ENCODE measurements around the gene EMC9.

The EMC9 gene

GRCh38 chr14:24149302-24149969 lies 8.0 kb upstream of the EMC9 start:
- DNase-seq (ENCODE audit: low read depth, low spot score): no peak

- no peak for DNase-seq (ENCODE audit: low read depth, low spot score)
Observed at GRCh38 chr14:24147761-24148428, 6.5 kb upstream of the EMC9 start.

- peak; percentile 99 for DNase-seq (ENCODE audit: low read depth, low spot score)
Observed at GRCh38 chr14:24146978-24147760, 5.8 kb upstream of the EMC9 start, which contains the start of gene RNF31. Gene RNF31 (plus strand): TSS chr14:24147498. CDS start chr14:24147699, 201 bp downstream.

- DNase-seq (ENCODE audit: low read depth, low spot score): peak; percentile 98
Observed at GRCh38 chr14:24146453-24146977, 5.1 kb upstream of the EMC9 start, which contains the start of gene PSME2. Gene PSME2 (minus strand): TSS chr14:24146610. CDS start chr14:24146581, 29 bp downstream.

- peak; percentile 68 for DNase-seq (ENCODE audit: low read depth, low spot score)
Observed at GRCh38 chr14:24145690-24146452, 4.5 kb upstream of the EMC9 start.

- DNase-seq (ENCODE audit: low read depth, low spot score): no peak
Observed at GRCh38 chr14:24145219-24145618, 3.8 kb upstream of the EMC9 start.

- DNase-seq (ENCODE audit: low read depth, low spot score): no peak
Observed at GRCh38 chr14:24144451-24144850, 3.1 kb upstream of the EMC9 start.

GRCh38 chr14:24143511-24143910 lies 2.1 kb upstream of the EMC9 start:
- DNase-seq (ENCODE audit: low read depth, low spot score): no peak

GRCh38 chr14:24139272-24139934 lies 2.0 kb downstream of the EMC9 start:
- no peak for DNase-seq (ENCODE audit: low read depth, low spot score)

GRCh38 chr14:24138396-24139271 lies 2.8 kb downstream of the EMC9 start:
- no peak for DNase-seq (ENCODE audit: low read depth, low spot score)

GRCh38 chr14:24137529-24138395 lies 3.6 kb downstream of the EMC9 start:
- no peak for DNase-seq (ENCODE audit: low read depth, low spot score)

- no peak for DNase-seq (ENCODE audit: low read depth, low spot score)
Observed at GRCh38 chr14:24136684-24137528, 4.5 kb downstream of the EMC9 start.

GRCh38 chr14:24135834-24136683 lies 5.3 kb downstream of the EMC9 start, which contains the start of gene PSME1:
Gene PSME1 (plus strand): TSS chr14:24136194. CDS start chr14:24136263, 69 bp downstream.
- peak; percentile 84 for DNase-seq (ENCODE audit: low read depth, low spot score)

- no peak for DNase-seq (ENCODE audit: low read depth, low spot score)
Observed at GRCh38 chr14:24135584-24135833, 5.9 kb downstream of the EMC9 start.

- DNase-seq (ENCODE audit: low read depth, low spot score): no peak
Observed at GRCh38 chr14:24133735-24134134, 7.7 kb downstream of the EMC9 start.

- DNase-seq (ENCODE audit: low read depth, low spot score): no peak
Observed at GRCh38 chr14:24132976-24133375, 8.4 kb downstream of the EMC9 start.

GRCh38 chr14:24132061-24132685 lies 9.2 kb downstream of the EMC9 start:
- DNase-seq (ENCODE audit: low read depth, low spot score): no peak

Data from ELF-1 (cell line).